GM18873 (cell line): ENCODE results near the gene TAS2R8.
"Not testable (repeated sequence)": the region's sequence is repeated elsewhere in the genome, so short reads cannot be mapped to it uniquely, and the experiment has no call there.

Source experiments
- ATAC-seq: cut with Tn5 transposase; IDR thresholded peaks from one replicate; pipeline ENCODE4 v1.9.1; 2021; ENCODE audit warnings: mild to moderate bottlenecking, moderate library complexity, moderate number of reproducible peaks; ENCODE audit not compliant: unreplicated experiment, low FRiP score

The TAS2R8 gene

GRCh38 chr12:10807186-10807585 is at the start of gene TAS2R8:
Gene TAS2R8 (minus strand): TSS chr12:10807286. CDS start chr12:10806980, 306 bp downstream.
- no peak for ATAC-seq

GRCh38 chr12:10855807-10856206 is 48.7 kb upstream of the TAS2R8 start:
- ATAC-seq = no peak

- no peak for ATAC-seq
Measured at GRCh38 chr12:10853776-10854175, 46.7 kb upstream of the TAS2R8 start.

GRCh38 chr12:10851243-10851858 is 44.3 kb upstream of the TAS2R8 start:
- ATAC-seq = no peak

- ATAC-seq = no peak
Measured at GRCh38 chr12:10849425-10849878, 42.4 kb upstream of the TAS2R8 start, which contains the start of gene PRR4. Gene PRR4 (minus strand): TSS chr12:10849475. CDS start chr12:10849437, 38 bp downstream.

- no peak for ATAC-seq
Measured at GRCh38 chr12:10847744-10848143, 40.7 kb upstream of the TAS2R8 start.

- no peak for ATAC-seq
Measured at GRCh38 chr12:10842862-10843261, 35.8 kb upstream of the TAS2R8 start.

GRCh38 chr12:10838461-10838860 is 31.4 kb upstream of the TAS2R8 start:
- ATAC-seq = no peak

- no peak for ATAC-seq
Measured at GRCh38 chr12:10829994-10830393, 22.9 kb upstream of the TAS2R8 start.

- ATAC-seq = no peak
Measured at GRCh38 chr12:10826258-10826657, 19.2 kb upstream of the TAS2R8 start, which contains the start of gene TAS2R10. Gene TAS2R10 (minus strand): TSS chr12:10826358. CDS start chr12:10826269, 89 bp downstream.

GRCh38 chr12:10824957-10825356 is 17.9 kb upstream of the TAS2R8 start:
- ATAC-seq = no peak

- ATAC-seq = no peak
Measured at GRCh38 chr12:10811883-10812536, 4.9 kb upstream of the TAS2R8 start.

- no peak for ATAC-seq
Measured at GRCh38 chr12:10810068-10810467, 3.0 kb upstream of the TAS2R8 start, which contains the start of gene TAS2R9. Gene TAS2R9 (minus strand): TSS chr12:10810168. CDS start chr12:10810075, 93 bp downstream.

- no peak for ATAC-seq
Measured at GRCh38 chr12:10802587-10802986, 4.5 kb downstream of the TAS2R8 start, which contains the start of gene TAS2R7. Gene TAS2R7 (minus strand): TSS chr12:10802627. CDS start chr12:10802570, 57 bp downstream.

- no peak for ATAC-seq
Measured at GRCh38 chr12:10801741-10802140, 5.3 kb downstream of the TAS2R8 start.

- no peak for ATAC-seq
Measured at GRCh38 chr12:10794222-10794621, 12.9 kb downstream of the TAS2R8 start.

GRCh38 chr12:10791769-10792168 is 15.3 kb downstream of the TAS2R8 start:
- ATAC-seq = not testable (repeated sequence)

GRCh38 chr12:10783252-10783651 is 23.8 kb downstream of the TAS2R8 start:
- ATAC-seq = no peak

- no peak for ATAC-seq
Measured at GRCh38 chr12:10779103-10779502, 28.0 kb downstream of the TAS2R8 start.

GRCh38 chr12:10771132-10771733 is 35.9 kb downstream of the TAS2R8 start:
- no peak for ATAC-seq

- no peak for ATAC-seq
Measured at GRCh38 chr12:10759657-10760056, 47.4 kb downstream of the TAS2R8 start.
